GM18499 (cell line): ENCODE data around the gene DNMT3L.
"Not testable (repeated sequence)": the region's sequence is repeated elsewhere in the genome, so short reads cannot be mapped to it uniquely, and the experiment has no call there.

Experiments used
- ATAC-seq: cut with Tn5 transposase; IDR thresholded peaks from one replicate; pipeline ENCODE4 v1.9.1; 2021; ENCODE audit warnings: moderate number of reproducible peaks; ENCODE audit not compliant: insufficient read depth, unreplicated experiment

Gene DNMT3L

GRCh38 chr21:44202590-44203299 lies 59.0 kb downstream of the DNMT3L start:
- ATAC-seq = not testable (repeated sequence)

GRCh38 chr21:44199997-44200396 lies 61.7 kb downstream of the DNMT3L start:
- not testable (repeated sequence) for ATAC-seq

- ATAC-seq = no peak
These were observed 62.2 kb downstream of the DNMT3L start for GRCh38 chr21:44199448-44199847.

GRCh38 chr21:44197156-44197516 lies 64.6 kb downstream of the DNMT3L start:
- not testable (repeated sequence) for ATAC-seq
